ENCODE results near the gene CRYBB2.
"Not testable (repeated sequence)": the region's sequence is repeated elsewhere in the genome, so short reads cannot be mapped to it uniquely, and the experiment has no call there.

The CRYBB2 gene

GRCh38 chr22:25213221-25213620 is 6.2 kb upstream of the CRYBB2 start:
- DNase-seq (ENCODE audit: low read depth) = no peak
- TF ChIP-seq CTCF (IDR thresholded peaks at IDR 0.05; ENCODE audit: insufficient read depth, low read depth, low read length, missing control alignments) = no peak
- H3K4me3 ChIP-seq (ENCODE audit: low read depth, low read length) = no peak overlapping the region

GRCh38 chr22:25216230-25216629 is 3.2 kb upstream of the CRYBB2 start:
- no peak for DNase-seq (ENCODE audit: low read depth)
- no peak overlapping the region for H3K4me3 ChIP-seq (ENCODE audit: low read depth, low read length)
- no peak for TF ChIP-seq CTCF (IDR thresholded peaks at IDR 0.05; ENCODE audit: insufficient read depth, low read depth, low read length, missing control alignments)

GRCh38 chr22:25219948-25220442 is 556 bp downstream of the CRYBB2 start:
- no peak overlapping the region for H3K4me3 ChIP-seq (ENCODE audit: low read depth, low read length)
- no peak for TF ChIP-seq CTCF (IDR thresholded peaks at IDR 0.05; ENCODE audit: insufficient read depth, low read depth, low read length, missing control alignments)
- DNase-seq (ENCODE audit: low read depth) = no peak

GRCh38 chr22:25221790-25222189 is 2.4 kb downstream of the CRYBB2 start:
- H3K4me3 ChIP-seq (ENCODE audit: low read depth, low read length) = no peak overlapping the region
- TF ChIP-seq CTCF (IDR thresholded peaks at IDR 0.05; ENCODE audit: insufficient read depth, low read depth, low read length, missing control alignments) = no peak
- DNase-seq (ENCODE audit: low read depth) = no peak

GRCh38 chr22:25223269-25223850 is 3.9 kb downstream of the CRYBB2 start:
- TF ChIP-seq CTCF (IDR thresholded peaks at IDR 0.05; ENCODE audit: insufficient read depth, low read depth, low read length, missing control alignments) = no peak
- no peak for DNase-seq (ENCODE audit: low read depth)
- H3K4me3 ChIP-seq (ENCODE audit: low read depth, low read length) = no peak overlapping the region

- DNase-seq (ENCODE audit: low read depth) = no peak
- H3K4me3 ChIP-seq (ENCODE audit: low read depth, low read length) = no peak overlapping the region
- no peak for TF ChIP-seq CTCF (IDR thresholded peaks at IDR 0.05; ENCODE audit: insufficient read depth, low read depth, low read length, missing control alignments)
Measured at GRCh38 chr22:25228822-25229221, 9.4 kb downstream of the CRYBB2 start.

- not testable (repeated sequence) for DNase-seq (ENCODE audit: low read depth); H3K4me3 ChIP-seq (ENCODE audit: low read depth, low read length)
Measured at GRCh38 chr22:25230760-25231159, 11.3 kb downstream of the CRYBB2 start.
